ENCODE measurements around the gene ABCA7. TPM values are rescaled to one million over a fixed set of nuclear protein-coding genes. Genes with fewer than 3 reads are reported as not detected.

Gene ABCA7
- polyA plus RNA-seq, 6 donors from 2014 or later = 9.4 to 22.5 (median 11.1) TPM

- Mint-ChIP-seq H3K36me3 (peaks cover 11 to 22% of the 10 kb centered on the region in 2 donors), H3K27me3 (no peaks in the 10 kb centered on the region), H3K27ac (peak overlapping the region in 4 of 6 donors; percentile 10 to 90 (median 68)), H3K4me1 (peaks cover 39 to 67% (median 58%) of the 10 kb centered on the region in 3 donors), H3K4me3 (peak overlapping the region in 6 of 8 donors; percentile 9 to 73 (median 48)), H3K9me3 (no peaks in the 10 kb centered on the region)
- DNase-seq (no peak), ATAC-seq (ENCODE audit: low read depth in 2 of 2) (no peak)
These were observed 33.4 kb downstream of the ABCA7 start for GRCh38 chr19:1073063-1073955.

GRCh38 chr19:1073956-1074517 is 34.1 kb downstream of the ABCA7 start:
- DNase-seq = no peak
- ATAC-seq (ENCODE audit: low read depth in 2 of 2) = no peak
- Mint-ChIP-seq H3K36me3 (peaks cover 7 to 16% of the 10 kb centered on the region in 2 donors), H3K4me3 (peak overlapping the region in 7 of 8 donors; percentile 39 to 81 (median 68)), H3K27ac (peak overlapping the region in 3 of 6 donors; percentile 47 to 90 (median 76)), H3K4me1 (peaks cover 33 to 61% (median 51%) of the 10 kb centered on the region in 3 donors), H3K9me3 (no peaks in the 10 kb centered on the region), H3K27me3 (no peaks in the 10 kb centered on the region)

- Mint-ChIP-seq H3K4me1 (peaks cover 28 to 56% (median 45%) of the 10 kb centered on the region in 3 donors), H3K4me3 (peak overlapping the region; percentile 56 to 87 (median 76)), H3K9me3 (no peaks in the 10 kb centered on the region), H3K27me3 (no peaks in the 10 kb centered on the region), H3K27ac (peak overlapping the region; percentile 90 to 98 (median 98)), H3K36me3 (peaks cover 5 to 13% of the 10 kb centered on the region in 2 donors)
- DNase-seq = peak; percentile 80
- peak; percentile 42 to 44 for ATAC-seq (ENCODE audit: low read depth in 2 of 2)
These were observed 34.8 kb downstream of the ABCA7 start for GRCh38 chr19:1074544-1075283.

GRCh38 chr19:1076046-1076386 is 36.1 kb downstream of the ABCA7 start:
- Mint-ChIP-seq H3K27ac (peak overlapping the region; percentile 90 to 98 (median 98)), H3K9me3 (no peaks in the 10 kb centered on the region), H3K36me3 (peaks cover 5 to 13% of the 10 kb centered on the region in 2 donors), H3K4me3 (peak overlapping the region; percentile 59 to 87 (median 82)), H3K4me1 (peaks cover 30 to 50% (median 45%) of the 10 kb centered on the region in 3 donors), H3K27me3 (no peaks in the 10 kb centered on the region)
- no peak for ATAC-seq (ENCODE audit: low read depth in 2 of 2)
- no peak for DNase-seq

GRCh38 chr19:1076951-1077350 is 37.0 kb downstream of the ABCA7 start:
- peak; percentile 92 to 93 for ATAC-seq (ENCODE audit: low read depth in 2 of 2)
- Mint-ChIP-seq H3K4me3 (peak overlapping the region; percentile 72 to 91 (median 86)), H3K27me3 (no peaks in the 10 kb centered on the region), H3K9me3 (no peaks in the 10 kb centered on the region), H3K4me1 (peaks cover 28 to 46% (median 40%) of the 10 kb centered on the region in 3 donors), H3K36me3 (peaks cover 5 to 9% of the 10 kb centered on the region in 2 donors), H3K27ac (peak overlapping the region; percentile 90 to 98 (median 98))
- DNase-seq = peak; percentile 94

- peak overlapping the region in 1 of 6 donors; percentile 50 for H3K27ac Mint-ChIP-seq
- no peaks in the 10 kb centered on the region for H3K27me3 Mint-ChIP-seq
- peaks cover 16 to 30% (median 20%) of the 10 kb centered on the region in 3 donors for H3K4me1 Mint-ChIP-seq
- H3K4me3 Mint-ChIP-seq = peak overlapping the region in 3 of 8 donors; percentile 25 to 29 (median 28)
- no peaks in the 10 kb centered on the region for H3K9me3 Mint-ChIP-seq
- DNase-seq (no peak), ATAC-seq (ENCODE audit: low read depth in 2 of 2) (no peak)
- peaks cover 0 to 5% of the 10 kb centered on the region in 2 donors for H3K36me3 Mint-ChIP-seq
These were observed 39.7 kb downstream of the ABCA7 start for GRCh38 chr19:1079566-1080111.

- no peak for ATAC-seq (ENCODE audit: low read depth in 2 of 2)
- DNase-seq = no peak
- Mint-ChIP-seq H3K36me3 (peaks cover 5 to 9% of the 10 kb centered on the region in 2 donors), H3K4me1 (peaks cover 24 to 34% (median 25%) of the 10 kb centered on the region in 3 donors), H3K4me3 (peak overlapping the region in 2 of 8 donors; percentile 13 to 25), H3K9me3 (no peaks in the 10 kb centered on the region), H3K27ac (peak overlapping the region in 3 of 6 donors; percentile 53 to 65 (median 63)), H3K27me3 (no peaks in the 10 kb centered on the region)
These were observed 40.7 kb downstream of the ABCA7 start for GRCh38 chr19:1080360-1081161.

GRCh38 chr19:1081301-1082164 is 41.6 kb downstream of the ABCA7 start:
- Mint-ChIP-seq H3K4me3 (peak overlapping the region in 1 of 8 donors; percentile 13), H3K36me3 (peaks cover 5 to 10% of the 10 kb centered on the region in 2 donors)

GRCh38 chr19:1082165-1082927 is 42.4 kb downstream of the ABCA7 start:
- Mint-ChIP-seq H3K36me3 (peaks cover 0 to 10% of the 10 kb centered on the region in 2 donors), H3K4me3 (peak overlapping the region in 1 of 8 donors; percentile 47), H3K9me3 (no peaks in the 10 kb centered on the region), H3K27me3 (no peaks in the 10 kb centered on the region), H3K4me1 (peaks cover 16 to 22% (median 16%) of the 10 kb centered on the region in 3 donors), H3K27ac (peak overlapping the region in 2 of 6 donors; percentile 24 to 41)
- ATAC-seq (ENCODE audit: low read depth in 2 of 2) = peak; percentile 66 to 75
- DNase-seq = no peak

More at GRCh38 chr19:1081301-1082164, 41.6 kb downstream of the ABCA7 start:
- no peak for DNase-seq
- peak overlapping the region in 3 of 6 donors; percentile 41 to 84 (median 53) for H3K27ac Mint-ChIP-seq
- H3K9me3 Mint-ChIP-seq = no peaks in the 10 kb centered on the region
- no peak for ATAC-seq (ENCODE audit: low read depth in 2 of 2)
- peaks cover 19 to 25% (median 22%) of the 10 kb centered on the region in 3 donors for H3K4me1 Mint-ChIP-seq
- no peaks in the 10 kb centered on the region for H3K27me3 Mint-ChIP-seq

- peak overlapping the region in 3 of 6 donors; percentile 28 to 82 (median 79) for H3K27ac Mint-ChIP-seq
- H3K27me3 Mint-ChIP-seq = no peaks in the 10 kb centered on the region
- H3K4me1 Mint-ChIP-seq = peaks cover 20 to 25% (median 23%) of the 10 kb centered on the region in 3 donors
- peaks cover 0 to 10% of the 10 kb centered on the region in 2 donors for H3K36me3 Mint-ChIP-seq
- no peak for DNase-seq
- no peaks in the 10 kb centered on the region for H3K9me3 Mint-ChIP-seq
- H3K4me3 Mint-ChIP-seq = no peak overlapping the region
- ATAC-seq (ENCODE audit: low read depth in 2 of 2) = no peak
These were observed 43.3 kb downstream of the ABCA7 start for GRCh38 chr19:1082928-1083816.
